Measurements from ENCODE around the gene GMDS.

DNA sequence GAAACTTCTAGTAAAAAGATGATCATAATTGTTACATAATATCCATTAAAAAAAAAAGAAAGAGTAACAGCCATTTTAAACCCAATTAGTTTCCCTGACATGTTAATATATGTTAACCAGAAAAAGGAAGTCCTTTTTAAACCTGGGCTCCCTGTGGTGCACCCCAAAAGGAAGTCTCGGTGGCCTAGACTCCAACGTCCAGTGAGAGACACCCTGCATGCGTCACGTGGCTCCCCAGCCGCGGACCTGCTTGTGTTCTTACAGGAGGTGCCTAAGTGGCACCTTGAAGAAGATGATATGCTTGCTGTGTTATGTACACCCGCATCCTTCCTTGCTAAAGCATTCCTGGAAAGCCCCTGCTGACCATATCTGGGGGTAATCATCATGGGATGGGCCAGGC is 585.6 kb downstream of the GMDS start:
- TF ChIP-seq CTCF (optimal IDR thresholded peaks at IDR 0.05 in 1 of 3, IDR thresholded peaks at IDR 0.05 in 1 of 3, conservative IDR thresholded peaks at IDR 0.05 in 1 of 3; ENCODE audit: extremely low read depth in 1 of 3, insufficient read depth in 2 of 3, low read length in 3 of 3), result no peak
- TF ChIP-seq EZH2 (IDR thresholded peaks at IDR 0.05; ENCODE audit: low read length), result no peak

All from keratinocyte (primary cell).